GM23338 (cell line): ENCODE measurements around the gene DGKG.

Experiments used
- CREB1 ChIP-seq: fragments of 250-450 bp; sonication (Bioruptor Pico); IDR thresholded peaks from 2 replicates; pipeline ENCODE4 v1.5.0; 2020; ENCODE audit warnings: low read depth, mild to moderate bottlenecking, moderate library complexity
- CTCF ChIP-seq, 2 experiments: fragments of 200-600 bp in 1 of 2; sonication (generic) in 1 of 2; conservative IDR thresholded peaks; 2 replicates each; pipeline versions ENCODE4 v1.5.1 to v1.6.1; 2016 to 2017; ENCODE audit warnings: antibody characterized with exemption in 2 of 2, low read depth in 2 of 2, mild to moderate bottlenecking in 2 of 2, moderate library complexity in 1 of 2
- REST ChIP-seq: IDR thresholded peaks from one replicate; pipeline ENCODE4 v1.6.1; 2018; ENCODE audit warnings: antibody characterized with exemption; ENCODE audit not compliant: unreplicated experiment

GRCh38 chr3:186133980-186134379, 228.1 kb downstream of the DGKG start:
- TF ChIP-seq CTCF (conservative IDR thresholded peaks at IDR 0.05; ENCODE audit: low read depth in 2 of 2) (no peak), REST (no peak), CREB1 (CRISPR knock-in tag) (no peak)
